H1 (cell line): ENCODE results near the gene NLRC5.

Experiments used
- CBX5 ChIP-seq: fragments of 300-800, 300-1000 bp; sonication (generic); IDR thresholded peaks from 2 replicates; pipeline ENCODE4 v1.7.1; 2016; ENCODE audit warnings: antibody characterized with exemption, low read length, low read depth
- CBX8 ChIP-seq: fragments of 300-800, 300-1000 bp; sonication (generic); IDR thresholded peaks from 2 replicates; pipeline ENCODE4 v1.7.1; 2016; ENCODE audit warnings: low read depth, low read length, borderline replicate concordance
- CEBPB ChIP-seq: IDR thresholded peaks from 2 replicates; pipeline ENCODE4 v1.6.1; 2012; ENCODE audit warnings: low read depth, low read length
- EP300 ChIP-seq, 2 experiments: IDR thresholded peaks; 1 replicate in 1 of 2; 2 replicates in 1 of 2; pipeline ENCODE4 v1.6.1; 2011 to 2012; ENCODE audit warnings: low read depth in 2 of 2, low read length in 2 of 2, mild to moderate bottlenecking in 2 of 2, borderline replicate concordance in 1 of 2, inconsistent platforms in 1 of 2, moderate library complexity in 1 of 2
- KDM5A ChIP-seq: fragments of 200-600 bp; IDR thresholded peaks from 2 replicates; pipeline ENCODE4 v1.7.1; 2012; ENCODE audit warnings: mild to moderate bottlenecking, low read length, inconsistent platforms, mixed read lengths
- POLR2A ChIP-seq, 2 experiments: IDR thresholded peaks; 1 replicate in 1 of 2; 2 replicates in 1 of 2; pipeline ENCODE4 v1.6.1; 2011; ENCODE audit warnings: low read depth in 2 of 2, low read length in 2 of 2, mild to moderate bottlenecking in 2 of 2; ENCODE audit errors: control extremely low read depth in 1 of 2
- POLR2AphosphoS5 ChIP-seq: IDR thresholded peaks from 2 replicates; pipeline ENCODE4 v1.6.1; 2011; ENCODE audit warnings: low read depth, low read length
- RFX5 ChIP-seq: IDR thresholded peaks from 2 replicates; pipeline ENCODE4 v1.6.1; 2011; ENCODE audit warnings: low read depth, low read length, improper control_type of control experiment, borderline replicate concordance
- TF ChIP-seq, protein P1 (sequence below), 3 experiments: IDR thresholded peaks; 1 replicate in 2 of 3; 2 replicates in 1 of 3; pipeline versions ENCODE4 v1.5.1 to v1.6.1; 2011; ENCODE audit warnings: low read length in 3 of 3, mild to moderate bottlenecking in 3 of 3, inconsistent platforms in 2 of 3, low read depth in 1 of 3, moderate library complexity in 1 of 3; ENCODE audit not compliant: insufficient read depth in 1 of 3; ENCODE audit errors: control extremely low read depth in 1 of 3

DNA sequence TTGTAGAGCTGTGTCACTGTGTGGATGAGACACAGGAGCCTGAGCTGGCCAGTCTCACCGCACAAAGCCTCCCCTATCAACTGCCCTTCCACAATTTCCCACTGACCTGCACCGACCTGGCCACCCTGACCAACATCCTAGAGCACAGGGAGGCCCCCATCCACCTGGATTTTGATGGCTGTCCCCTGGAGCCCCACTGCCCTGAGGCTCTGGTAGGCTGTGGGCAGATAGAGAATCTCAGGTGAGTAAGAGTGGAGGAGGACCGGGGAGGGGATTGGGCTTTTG lies 37.4 kb downstream of the NLRC5 start:
- TF ChIP-seq POLR2A (IDR thresholded peaks at IDR 0.05; ENCODE audit: control extremely low read depth in 1 of 2, low read depth in 2 of 2, low read length in 2 of 2): no peak
- TF ChIP-seq CEBPB: no peak
- no peak for TF ChIP-seq CBX8
- no peak for TF ChIP-seq RFX5
- no peak for TF ChIP-seq EP300 (IDR thresholded peaks at IDR 0.05; ENCODE audit: borderline replicate concordance in 1 of 2, low read depth in 2 of 2, low read length in 2 of 2)
- TF ChIP-seq, protein P1, sequence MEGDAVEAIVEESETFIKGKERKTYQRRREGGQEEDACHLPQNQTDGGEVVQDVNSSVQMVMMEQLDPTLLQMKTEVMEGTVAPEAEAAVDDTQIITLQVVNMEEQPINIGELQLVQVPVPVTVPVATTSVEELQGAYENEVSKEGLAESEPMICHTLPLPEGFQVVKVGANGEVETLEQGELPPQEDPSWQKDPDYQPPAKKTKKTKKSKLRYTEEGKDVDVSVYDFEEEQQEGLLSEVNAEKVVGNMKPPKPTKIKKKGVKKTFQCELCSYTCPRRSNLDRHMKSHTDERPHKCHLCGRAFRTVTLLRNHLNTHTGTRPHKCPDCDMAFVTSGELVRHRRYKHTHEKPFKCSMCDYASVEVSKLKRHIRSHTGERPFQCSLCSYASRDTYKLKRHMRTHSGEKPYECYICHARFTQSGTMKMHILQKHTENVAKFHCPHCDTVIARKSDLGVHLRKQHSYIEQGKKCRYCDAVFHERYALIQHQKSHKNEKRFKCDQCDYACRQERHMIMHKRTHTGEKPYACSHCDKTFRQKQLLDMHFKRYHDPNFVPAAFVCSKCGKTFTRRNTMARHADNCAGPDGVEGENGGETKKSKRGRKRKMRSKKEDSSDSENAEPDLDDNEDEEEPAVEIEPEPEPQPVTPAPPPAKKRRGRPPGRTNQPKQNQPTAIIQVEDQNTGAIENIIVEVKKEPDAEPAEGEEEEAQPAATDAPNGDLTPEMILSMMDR (IDR thresholded peaks at IDR 0.05; ENCODE audit: control extremely low read depth in 1 of 3, insufficient read depth in 1 of 3, low read depth in 1 of 3, low read length in 3 of 3): no peak
- TF ChIP-seq CBX5: no peak
- TF ChIP-seq KDM5A: no peak
- no peak for TF ChIP-seq POLR2AphosphoS5
